H1 (cell line): Measurements from ENCODE around the gene ZNF100. TPM values are rescaled to one million over a fixed set of nuclear protein-coding genes. Genes with fewer than 3 reads are reported as not detected.

Experiments
- CTCF ChIA-PET: fragments of 300-600 bp; sonication (Branson Sonifier 250); formaldehyde crosslinking; loops from one replicate; lab custom pipeline; 2021; ENCODE audit not compliant: partially characterized antibody; lab: Charles Lee
- POLR2A ChIA-PET: fragments of 300-600 bp; sonication (Branson Sonifier 250); formaldehyde crosslinking; loops from one replicate; lab custom pipeline; 2021; ENCODE audit warnings: inconsistent platforms; ENCODE audit not compliant: partially characterized antibody; lab: Charles Lee
- DNase-seq, 2 experiments: peaks; one replicate each; pipeline versions ENCODE4 v3.0.0 to v3.0.0-alpha.2; 2010 to 2022; ENCODE audit warnings: low spot score in 2 of 2, low read depth in 1 of 2, mixed read lengths in 1 of 2
- FAIRE-seq: peaks from 2 replicates; lab custom pipeline; 2011; peaks lifted over from hg19 to GRCh38; lab: Jason Lieb, UNC
- H2AFZ ChIP-seq: 2 replicates; pipeline ENCODE4 v1.8.1; 2012; ENCODE audit warnings: low read length, inconsistent platforms
- H2AK5ac ChIP-seq: 2 replicates; pipeline ENCODE4 v1.6.1; 2013; ENCODE audit warnings: low read depth, low read length
- H2BK120ac ChIP-seq: replicated peaks from 2 replicates; pipeline ENCODE3; 2013; ENCODE audit warnings: low read depth, low read length, inconsistent platforms
- H2BK12ac ChIP-seq: 2 replicates; pipeline ENCODE4 v1.6.1; 2013; ENCODE audit warnings: low read depth, low read length
- H2BK15ac ChIP-seq: 2 replicates; pipeline ENCODE4 v1.6.1; 2013; ENCODE audit warnings: low read length
- H2BK20ac ChIP-seq: 2 replicates; pipeline ENCODE4 v1.6.1; 2013; ENCODE audit warnings: low read length
- H2BK5ac ChIP-seq: 2 replicates; pipeline ENCODE4 v1.6.1; 2013; ENCODE audit warnings: low read depth, low read length
- H3K14ac ChIP-seq: 2 replicates; pipeline ENCODE4 v1.6.1; 2013; ENCODE audit warnings: inconsistent platforms; ENCODE audit not compliant: insufficient read length
- H3K18ac ChIP-seq: 2 replicates; pipeline ENCODE4 v1.6.1; 2013; ENCODE audit warnings: low read length; ENCODE audit errors: extremely low read depth
- H3K23ac ChIP-seq: 2 replicates; pipeline ENCODE4 v1.6.1; 2013; ENCODE audit warnings: inconsistent platforms; ENCODE audit not compliant: insufficient read length
- H3K23me2 ChIP-seq: 2 replicates; pipeline ENCODE4 v1.6.1; 2013; ENCODE audit warnings: low read depth, low read length
- H3K27ac ChIP-seq: 2 replicates; pipeline ENCODE4 v1.6.1; 2011; ENCODE audit warnings: low read depth, low read length, inconsistent platforms
- H3K27me3 ChIP-seq, 4 experiments: replicated peaks in 1 of 4; 1 replicate in 1 of 4; 2 replicates in 3 of 4; pipeline versions ENCODE4 v1.6.1 to v1.8.1; 2011 to 2013; ENCODE audit warnings: low read length in 3 of 4, mild to moderate bottlenecking in 3 of 4, inconsistent platforms in 2 of 4, mixed read lengths in 2 of 4, moderate library complexity in 1 of 4; ENCODE audit not compliant: control insufficient read depth in 3 of 4, insufficient read depth in 3 of 4; ENCODE audit errors: extremely low read depth in 1 of 4
- H3K36me3 ChIP-seq, 4 experiments: 2 replicates each; pipeline versions ENCODE4 v1.6.1 to v1.8.1; 2011 to 2013; ENCODE audit warnings: mild to moderate bottlenecking in 4 of 4, low read length in 3 of 4, moderate library complexity in 2 of 4, control low read depth in 1 of 4, inconsistent platforms in 1 of 4; ENCODE audit not compliant: insufficient read depth in 4 of 4, control insufficient read depth in 2 of 4
- H3K4ac ChIP-seq: replicated peaks from 2 replicates; pipeline ENCODE3; 2013; ENCODE audit warnings: low read length, low read depth, mixed read lengths, inconsistent platforms; ENCODE audit not compliant: insufficient read length
- H3K4me1 ChIP-seq, 4 experiments: replicated peaks in 1 of 4; 1 replicate in 1 of 4; 2 replicates in 3 of 4; pipeline versions ENCODE4 v1.6.1 to v1.8.1; 2011 to 2013; ENCODE audit warnings: low read length in 3 of 4, inconsistent platforms in 2 of 4, mixed read lengths in 1 of 4; ENCODE audit not compliant: insufficient read depth in 4 of 4, control insufficient read depth in 3 of 4
- H3K4me2 ChIP-seq, 2 experiments: 2 replicates each; pipeline versions ENCODE4 v1.6.1 to v1.8.1; 2011 to 2013; ENCODE audit warnings: low read depth in 2 of 2, low read length in 2 of 2, control low read depth in 1 of 2, inconsistent platforms in 1 of 2, mild to moderate bottlenecking in 1 of 2; ENCODE audit not compliant: insufficient read depth in 1 of 2
- H3K4me3 ChIP-seq, 4 experiments: fragments of 200-600, 300-600 bp in 1 of 4; sonication (generic), shearing (Covaris generic), sonication (Bioruptor Twin) in 1 of 4; 2 replicates each; pipeline versions ENCODE4 v1.5.1 to v1.8.1; 2011 to 2016; ENCODE audit warnings: low read length in 4 of 4, low read depth in 3 of 4, control low read depth in 2 of 4, inconsistent platforms in 2 of 4, mild to moderate bottlenecking in 2 of 4, mixed read lengths in 1 of 4, moderate library complexity in 1 of 4; ENCODE audit not compliant: insufficient read depth in 2 of 4; ENCODE audit errors: extremely low read depth in 1 of 4
- H3K56ac ChIP-seq: replicated peaks from 2 replicates; pipeline ENCODE3; 2013; ENCODE audit warnings: low read depth, mild to moderate bottlenecking, mixed read lengths, low read length, inconsistent platforms; ENCODE audit not compliant: insufficient read length
- H3K79me1 ChIP-seq: 2 replicates; pipeline ENCODE4 v1.6.1; 2013; ENCODE audit warnings: low read depth, low read length, control low read depth
- H3K79me2 ChIP-seq, 2 experiments: 2 replicates each; pipeline versions ENCODE4 v1.6.1 to v1.8.1; 2012 to 2013; ENCODE audit warnings: low read length in 2 of 2, mild to moderate bottlenecking in 2 of 2, inconsistent platforms in 1 of 2; ENCODE audit not compliant: insufficient read depth in 2 of 2, control insufficient read depth in 1 of 2
- H3K9ac ChIP-seq, 4 experiments: replicated peaks in 1 of 4; 1 replicate in 1 of 4; 2 replicates in 3 of 4; pipeline versions ENCODE4 v1.6.1 to v1.8.1; 2011 to 2013; ENCODE audit warnings: low read depth in 3 of 4, low read length in 3 of 4, control low read depth in 2 of 4, mild to moderate bottlenecking in 2 of 4, moderate library complexity in 2 of 4, inconsistent platforms in 1 of 4; ENCODE audit errors: extremely low read depth in 1 of 4
- H3K9me3 ChIP-seq, 2 experiments: 2 replicates each; pipeline versions ENCODE4 v1.6.1 to v1.8.1; 2012 to 2013; ENCODE audit warnings: mild to moderate bottlenecking in 2 of 2, moderate library complexity in 2 of 2, control low read depth in 1 of 2, inconsistent platforms in 1 of 2, low read depth in 1 of 2, low read length in 1 of 2, mixed read lengths in 1 of 2; ENCODE audit not compliant: insufficient read depth in 2 of 2
- H4K20me1 ChIP-seq, 2 experiments: replicated peaks in 1 of 2; 2 replicates each; pipeline versions ENCODE3 to v1.8.1; 2011 to 2013; ENCODE audit warnings: inconsistent platforms in 2 of 2, low read length in 2 of 2, mild to moderate bottlenecking in 1 of 2; ENCODE audit not compliant: insufficient read depth in 2 of 2, control insufficient read depth in 1 of 2
- H4K5ac ChIP-seq: 2 replicates; pipeline ENCODE4 v1.6.1; 2013; ENCODE audit warnings: low read length, low read depth, mixed read lengths, inconsistent platforms; ENCODE audit not compliant: insufficient read length
- H4K8ac ChIP-seq: 2 replicates; pipeline ENCODE4 v1.8.0; 2013; ENCODE audit warnings: mild to moderate bottlenecking, moderate library complexity, low read length, inconsistent platforms; ENCODE audit not compliant: insufficient read depth; ENCODE audit errors: extremely low read depth
- H4K91ac ChIP-seq: replicated peaks from 2 replicates; pipeline ENCODE3; 2013; ENCODE audit warnings: low read length, mixed read lengths, inconsistent platforms; ENCODE audit not compliant: insufficient read length
- BRCA1 ChIP-seq: IDR thresholded peaks from 2 replicates; pipeline ENCODE4 v1.6.1; 2012; ENCODE audit warnings: low read depth, low read length, improper control_type of control experiment
- CREB1 ChIP-seq: IDR thresholded peaks from 2 replicates; pipeline ENCODE4 v1.6.1; 2012; ENCODE audit warnings: inconsistent platforms
- E2F6 ChIP-seq: IDR thresholded peaks from 2 replicates; pipeline ENCODE4 v1.6.1; 2012; ENCODE audit warnings: inconsistent platforms
- EGR1 ChIP-seq: IDR thresholded peaks from 2 replicates; pipeline ENCODE4 v1.6.1; 2011; ENCODE audit warnings: low read depth, low read length, borderline replicate concordance
- HDAC2 ChIP-seq, 2 experiments: fragments of 300-600 bp in 1 of 2; sonication (generic) in 1 of 2; IDR thresholded peaks; 2 replicates each; pipeline ENCODE4 v1.6.1; 2011 to 2012; ENCODE audit warnings: low read depth in 2 of 2, low read length in 2 of 2, mild to moderate bottlenecking in 2 of 2, moderate library complexity in 2 of 2, borderline replicate concordance in 1 of 2, inconsistent platforms in 1 of 2
- NRF1 ChIP-seq: IDR thresholded peaks from 2 replicates; pipeline ENCODE4 v1.6.1; 2011; ENCODE audit warnings: mild to moderate bottlenecking, low read depth, low read length, improper control_type of control experiment
- RBBP5 ChIP-seq: IDR thresholded peaks from 2 replicates; pipeline ENCODE4 v1.7.1; 2012; ENCODE audit warnings: low read depth, mild to moderate bottlenecking, inconsistent platforms, low read length, moderate library complexity, borderline replicate concordance
- RFX5 ChIP-seq: IDR thresholded peaks from 2 replicates; pipeline ENCODE4 v1.6.1; 2011; ENCODE audit warnings: low read depth, low read length, improper control_type of control experiment, borderline replicate concordance
- SAP30 ChIP-seq: fragments of 300-600 bp; sonication (generic); IDR thresholded peaks from 2 replicates; pipeline ENCODE4 v1.7.1; 2012; ENCODE audit warnings: low read length, moderate library complexity, mild to moderate bottlenecking, inconsistent platforms; ENCODE audit not compliant: insufficient read depth, insufficient replicate concordance
- WGBS, 2 experiments: shearing (Covaris generic) in 1 of 2; methylation state at CpG; one replicate each; pipeline versions ENCODE4 v1.1.6 to v1.1.7; 2013 to 2015; ENCODE audit warnings: low lambda C conversion rate in 2 of 2, mixed read lengths in 2 of 2, inconsistent platforms in 1 of 2, low coverage in 1 of 2, missing lambda C conversion rate in 1 of 2; ENCODE audit not compliant: insufficient replicate concordance in 2 of 2, insufficient coverage in 1 of 2, insufficient read length in 1 of 2; ENCODE audit errors: extremely low coverage in 1 of 2, missing lambda C conversion rate in 1 of 2; 5-methylcytosine and 5-hydroxymethylcytosine counted together
- polyA plus RNA-seq, 7 experiments: library from polyadenylated mRNA; depleted of rRNA in 3 of 7; stranded (reverse) in 5 of 7; unstranded in 2 of 7; fragments of >200 nt in 5 of 7; fragments of 200-250 nt in 2 of 7; gene quantifications; 1 replicate in 5 of 7; 2 replicates in 1 of 7; 4 replicates in 1 of 7; pipeline versions ENCODE4 v1.2.1 to v1.2.3, GENCODE V29; 2011 to 2013; ENCODE audit warnings: missing spikeins in 2 of 7, mixed read lengths in 2 of 7
- total RNA-seq: library from RNA; stranded (reverse); fragmentation: NEBNext Ultra II Directional; extraction: Animal tissue kit (Norgen Biotek cat#: 25700); gene quantifications from 2 replicates; pipeline ENCODE4 v1.2.1, GENCODE V29; 2021
- TF ChIP-seq, protein P1 (sequence below): IDR thresholded peaks from 2 replicates; pipeline ENCODE4 v1.6.1; 2011; ENCODE audit warnings: low read length, improper control_type of control experiment

ZNF100 gene
- total and polyA plus RNA-seq, 2 of the 8 experiments (the other 6 are each of a cell fraction or from before 2014, with no cell fraction given), result 4.9 to 30.8 TPM

DNA sequence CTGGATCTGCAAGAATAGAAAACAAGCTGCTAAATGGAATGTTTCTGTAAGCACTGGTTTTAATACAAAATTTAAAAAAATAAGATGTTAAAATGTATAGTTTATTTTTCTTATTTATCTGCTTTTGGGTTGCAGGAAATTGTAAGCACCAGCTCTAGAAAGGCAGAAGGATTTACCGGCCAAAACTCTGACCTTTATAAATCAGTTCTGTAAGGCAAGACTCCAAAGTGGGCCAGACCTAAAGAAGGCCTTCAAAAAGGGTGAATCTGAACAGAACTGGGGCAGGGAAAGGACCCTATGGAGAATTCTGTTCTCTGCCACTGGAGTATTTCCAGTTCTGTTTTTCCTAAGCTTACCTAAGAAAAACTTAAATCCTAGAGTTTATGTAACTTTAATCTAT is 19.3 kb downstream of the ZNF100 start:
- Histone ChIP-seq H3K4me1 (peaks cover 0 to 2% (median 0%) of the 10 kb centered on the region in 4 experiments; a peak in 1 of 7 replicates), H3K4me3 (no peak overlapping the region), H2AFZ (no peak overlapping the region), H3K9me3 (no peaks in the 10 kb centered on the region), H3K36me3 (peaks cover 2 to 36% (median 13%) of the 10 kb centered on the region in 4 experiments; a peak in 7 of 8 replicates), H2BK20ac (no peak overlapping the region), H3K79me2 (peaks cover 4 to 66% of the 10 kb centered on the region in 2 experiments), H3K56ac (no peak overlapping the region), H3K79me1 (no peaks in the 10 kb centered on the region; the same call in 1 of the 2 replicates), H4K5ac (no peak overlapping the region), H4K20me1 (peaks cover 0 to 4% of the 10 kb centered on the region in 2 experiments), H2BK15ac (no peak overlapping the region), H4K8ac (no peak overlapping the region), H2AK5ac (no peak overlapping the region), H3K18ac (no peak overlapping the region), H2BK5ac (no peak overlapping the region), H3K27ac (no peak overlapping the region), H3K23me2 (no peaks in the 10 kb centered on the region), H3K14ac (no peak overlapping the region), H3K23ac (no peak overlapping the region), H4K91ac (no peak overlapping the region), H3K4ac (no peak overlapping the region), H3K27me3 (no peaks in the 10 kb centered on the region), H2BK120ac (no peak overlapping the region), H2BK12ac (no peak overlapping the region), H3K4me2 (no peak overlapping the region), H3K9ac (no peak overlapping the region)
- TF ChIP-seq SAP30, result no peak
- TF ChIP-seq RFX5, result no peak
- TF ChIP-seq BRCA1, result no peak
- no peak for TF ChIP-seq CREB1
- TF ChIP-seq, protein P1, sequence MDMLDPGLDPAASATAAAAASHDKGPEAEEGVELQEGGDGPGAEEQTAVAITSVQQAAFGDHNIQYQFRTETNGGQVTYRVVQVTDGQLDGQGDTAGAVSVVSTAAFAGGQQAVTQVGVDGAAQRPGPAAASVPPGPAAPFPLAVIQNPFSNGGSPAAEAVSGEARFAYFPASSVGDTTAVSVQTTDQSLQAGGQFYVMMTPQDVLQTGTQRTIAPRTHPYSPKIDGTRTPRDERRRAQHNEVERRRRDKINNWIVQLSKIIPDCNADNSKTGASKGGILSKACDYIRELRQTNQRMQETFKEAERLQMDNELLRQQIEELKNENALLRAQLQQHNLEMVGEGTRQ, result no peak
- TF ChIP-seq E2F6, result no peak
- no peak for TF ChIP-seq RBBP5
- no peak for TF ChIP-seq NRF1
- TF ChIP-seq EGR1, result no peak
- TF ChIP-seq HDAC2 (IDR thresholded peaks at IDR 0.05; ENCODE audit: borderline replicate concordance in 1 of 2, low read depth in 2 of 2, low read length in 2 of 2), result no peak
- no peak for FAIRE-seq
- 86% methylated on average over 1 of the region's 1 CpG; no CpG with 5 or more reads in 1 of the 2 experiments for WGBS, 2 experiments
- POLR2A ChIA-PET, result interaction anchor here (2.4 kb wide), 1 partner anchor 19 kb away, joined by 6 read pairs; the partner anchor contains the start of gene ZNF100
- no peak for DNase-seq
- CTCF ChIA-PET, result no interaction called here
